Astrocyte (in vitro differentiated cells and primary cell): Measurements from ENCODE around the gene RC3H2.

Experiments used
- CTCF ChIP-seq: IDR thresholded peaks from 2 replicates; pipeline ENCODE4 v1.5.1; 2011; ENCODE audit warnings: low read depth, mild to moderate bottlenecking, inconsistent platforms, low read length, moderate library complexity; ENCODE audit not compliant: insufficient read depth
- EZH2 ChIP-seq: IDR thresholded peaks from 2 replicates; pipeline ENCODE4 v1.6.1; 2012; ENCODE audit warnings: mild to moderate bottlenecking, low read length, inconsistent platforms; ENCODE audit not compliant: insufficient read depth

- TF ChIP-seq CTCF: no peak
- TF ChIP-seq EZH2: no peak
These were observed 77.4 kb downstream of the RC3H2 start for GRCh38 chr9:122827761-122828093.
